Measurements from ENCODE around the gene TARBP1. TPM values are rescaled to one million over a fixed set of nuclear protein-coding genes. Genes with fewer than 3 reads are reported as not detected.
"Not testable (repeated sequence)": the region's sequence is repeated elsewhere in the genome, so short reads cannot be mapped to it uniquely, and the experiment has no call there.

TARBP1 gene
- total RNA-seq, 1 donor from 2014 or later = 60.4 TPM

- no peak for DNase-seq (ENCODE audit: low spot score, unreplicated experiment)
- H3K27ac Mint-ChIP-seq = no peak overlapping the region
- no peaks in the 10 kb centered on the region for H3K4me1 Mint-ChIP-seq (ENCODE audit: low read depth)
- no peaks in the 10 kb centered on the region for H3K9me3 Mint-ChIP-seq (ENCODE audit: low read depth)
- H3K4me3 Mint-ChIP-seq (ENCODE audit: low read depth) = no peak overlapping the region
- H3K36me3 Mint-ChIP-seq (ENCODE audit: insufficient read depth) = peaks cover 8% of the 10 kb centered on the region
- no peaks in the 10 kb centered on the region for H3K27me3 Mint-ChIP-seq
- TF ChIP-seq, protein P1, sequence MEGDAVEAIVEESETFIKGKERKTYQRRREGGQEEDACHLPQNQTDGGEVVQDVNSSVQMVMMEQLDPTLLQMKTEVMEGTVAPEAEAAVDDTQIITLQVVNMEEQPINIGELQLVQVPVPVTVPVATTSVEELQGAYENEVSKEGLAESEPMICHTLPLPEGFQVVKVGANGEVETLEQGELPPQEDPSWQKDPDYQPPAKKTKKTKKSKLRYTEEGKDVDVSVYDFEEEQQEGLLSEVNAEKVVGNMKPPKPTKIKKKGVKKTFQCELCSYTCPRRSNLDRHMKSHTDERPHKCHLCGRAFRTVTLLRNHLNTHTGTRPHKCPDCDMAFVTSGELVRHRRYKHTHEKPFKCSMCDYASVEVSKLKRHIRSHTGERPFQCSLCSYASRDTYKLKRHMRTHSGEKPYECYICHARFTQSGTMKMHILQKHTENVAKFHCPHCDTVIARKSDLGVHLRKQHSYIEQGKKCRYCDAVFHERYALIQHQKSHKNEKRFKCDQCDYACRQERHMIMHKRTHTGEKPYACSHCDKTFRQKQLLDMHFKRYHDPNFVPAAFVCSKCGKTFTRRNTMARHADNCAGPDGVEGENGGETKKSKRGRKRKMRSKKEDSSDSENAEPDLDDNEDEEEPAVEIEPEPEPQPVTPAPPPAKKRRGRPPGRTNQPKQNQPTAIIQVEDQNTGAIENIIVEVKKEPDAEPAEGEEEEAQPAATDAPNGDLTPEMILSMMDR (IDR thresholded peaks at IDR 0.05; ENCODE audit: unreplicated experiment) = no peak
Measured at GRCh38 chr1:234406871-234407270, 72.1 kb downstream of the TARBP1 start.

DNA sequence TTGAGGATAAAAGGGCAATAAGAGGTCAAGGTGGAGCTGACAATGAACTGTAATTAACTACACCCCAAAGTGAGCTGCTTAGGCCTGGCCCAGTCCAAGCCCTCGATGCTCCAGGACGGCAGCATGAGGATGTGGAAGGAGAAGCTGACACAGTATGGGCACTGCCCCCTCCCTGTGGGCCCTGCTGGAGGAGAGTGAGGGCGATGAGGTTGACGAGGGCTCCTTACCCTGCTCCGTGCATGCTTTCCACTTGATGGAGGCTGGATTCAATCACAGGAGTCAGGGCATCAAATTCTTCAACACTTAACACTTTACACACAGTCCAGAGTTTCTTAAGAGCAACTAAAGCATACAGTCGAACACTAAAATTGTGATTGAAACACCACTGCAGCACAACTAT is 73.3 kb downstream of the TARBP1 start:
- Mint-ChIP-seq H3K27me3 (no peaks in the 10 kb centered on the region), H3K36me3 (ENCODE audit: insufficient read depth) (peaks cover 8% of the 10 kb centered on the region), H3K9me3 (ENCODE audit: low read depth) (no peaks in the 10 kb centered on the region), H3K4me1 (ENCODE audit: low read depth) (no peaks in the 10 kb centered on the region), H3K27ac (no peak overlapping the region), H3K4me3 (ENCODE audit: low read depth) (no peak overlapping the region)
- DNase-seq (ENCODE audit: low spot score, unreplicated experiment) = no peak
- TF ChIP-seq, protein P1 (IDR thresholded peaks at IDR 0.05; ENCODE audit: unreplicated experiment) = no peak

DNA sequence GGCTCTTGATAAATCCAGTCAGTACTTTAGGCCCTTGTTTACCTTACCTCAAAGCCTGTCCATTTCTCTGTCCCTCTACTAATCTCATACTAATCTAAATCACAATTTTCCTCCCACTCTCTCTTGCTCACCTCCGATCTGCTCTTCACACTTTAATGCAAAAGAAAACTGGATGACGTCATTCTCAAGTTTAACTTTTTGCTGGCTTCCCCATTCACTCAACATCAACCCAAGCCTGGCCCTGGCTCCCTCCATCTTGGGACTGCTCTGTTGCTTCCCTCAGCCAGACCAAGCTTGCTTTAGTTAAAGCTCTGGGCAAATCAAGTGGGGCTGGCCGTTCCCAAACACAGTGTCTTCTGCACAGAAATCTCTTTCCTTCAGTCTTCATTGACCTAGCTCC is 76.0 kb downstream of the TARBP1 start:
- DNase-seq (ENCODE audit: low spot score, unreplicated experiment) = no peak
- TF ChIP-seq, protein P1 (IDR thresholded peaks at IDR 0.05; ENCODE audit: unreplicated experiment) = no peak
- no peaks in the 10 kb centered on the region for H3K27me3 Mint-ChIP-seq
- H3K4me3 Mint-ChIP-seq (ENCODE audit: low read depth) = no peak overlapping the region
- H3K27ac Mint-ChIP-seq = no peak overlapping the region
- peaks cover 3% of the 10 kb centered on the region for H3K36me3 Mint-ChIP-seq (ENCODE audit: insufficient read depth)
- no peaks in the 10 kb centered on the region for H3K4me1 Mint-ChIP-seq (ENCODE audit: low read depth)
- no peaks in the 10 kb centered on the region for H3K9me3 Mint-ChIP-seq (ENCODE audit: low read depth)

DNA sequence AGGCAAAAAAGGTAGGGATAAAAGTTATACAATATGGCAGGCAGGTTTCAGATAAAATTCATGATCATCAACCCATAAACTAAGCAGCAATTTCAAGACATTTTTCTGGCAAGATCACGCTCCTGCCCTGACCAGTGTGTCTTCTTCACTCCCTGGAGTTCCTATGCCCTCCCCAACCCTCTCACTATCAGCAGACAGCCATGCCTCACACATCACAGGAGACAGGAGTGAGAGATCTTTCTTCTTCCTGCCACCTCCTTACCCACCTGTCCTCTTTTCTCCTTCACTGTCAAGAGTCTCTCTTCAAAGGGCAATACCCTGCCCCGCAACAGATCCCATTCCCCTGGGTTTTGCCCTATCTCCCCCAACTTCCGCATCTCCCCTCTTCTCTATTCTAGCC is 77.3 kb downstream of the TARBP1 start:
- Mint-ChIP-seq H3K27me3 (no peaks in the 10 kb centered on the region), H3K27ac (no peak overlapping the region), H3K4me1 (ENCODE audit: low read depth) (no peaks in the 10 kb centered on the region), H3K9me3 (ENCODE audit: low read depth) (no peaks in the 10 kb centered on the region), H3K36me3 (ENCODE audit: insufficient read depth) (peaks cover 6% of the 10 kb centered on the region), H3K4me3 (ENCODE audit: low read depth) (no peak overlapping the region)
- no peak for DNase-seq (ENCODE audit: low spot score, unreplicated experiment)
- TF ChIP-seq, protein P1 (IDR thresholded peaks at IDR 0.05; ENCODE audit: unreplicated experiment) = no peak

DNA sequence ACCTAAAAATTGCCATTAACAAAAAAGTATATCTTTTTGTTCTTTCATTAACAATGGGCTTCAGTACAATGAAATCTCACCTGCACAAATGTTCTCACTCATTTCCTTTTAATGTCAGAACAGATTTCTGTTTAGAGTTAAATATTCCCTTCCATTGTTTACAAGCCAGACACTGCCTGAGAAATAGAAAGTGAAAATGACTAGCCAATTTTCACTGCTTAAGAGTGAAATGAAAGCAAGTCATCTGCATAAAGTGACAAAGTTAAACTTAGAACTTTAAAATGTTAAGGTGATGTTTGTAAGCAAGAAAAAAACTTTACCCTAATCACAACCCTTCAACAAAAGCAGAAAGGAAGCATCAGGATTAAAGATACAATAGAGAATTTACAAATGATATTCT is 78.2 kb downstream of the TARBP1 start:
- DNase-seq (ENCODE audit: low spot score, unreplicated experiment) = no peak
- TF ChIP-seq, protein P1 (IDR thresholded peaks at IDR 0.05; ENCODE audit: unreplicated experiment) = no peak
- H3K9me3 Mint-ChIP-seq (ENCODE audit: low read depth) = no peaks in the 10 kb centered on the region

GRCh38 chr1:234399515-234399914 is 79.5 kb downstream of the TARBP1 start:
- DNase-seq (ENCODE audit: low spot score, unreplicated experiment); H3K4me3 Mint-ChIP-seq (ENCODE audit: low read depth); H3K27me3 Mint-ChIP-seq; H3K36me3 Mint-ChIP-seq (ENCODE audit: insufficient read depth); H3K9me3 Mint-ChIP-seq (ENCODE audit: low read depth); H3K4me1 Mint-ChIP-seq (ENCODE audit: low read depth); H3K27ac Mint-ChIP-seq: not testable (repeated sequence)

More for the DNA sequence above, 78.2 kb downstream of the TARBP1 start:
- Mint-ChIP-seq H3K4me3 (ENCODE audit: low read depth) (no peak overlapping the region), H3K36me3 (ENCODE audit: insufficient read depth) (peaks cover 7% of the 10 kb centered on the region), H3K27me3 (no peaks in the 10 kb centered on the region), H3K27ac (no peak overlapping the region), H3K4me1 (ENCODE audit: low read depth) (no peaks in the 10 kb centered on the region)

Measured in progenitor cell of endocrine pancreas (in vitro differentiated cells).